ENCODE results near the gene CEP85. TPM values are rescaled to one million over a fixed set of nuclear protein-coding genes. Genes with fewer than 3 reads are reported as not detected.

Gene CEP85
- total and polyA plus RNA-seq, 10 of the 15 experiments (the other 5 are each of a cell fraction or from before 2014, with no cell fraction given): 8.4 to 26.8 (median 21.5) TPM

DNA sequence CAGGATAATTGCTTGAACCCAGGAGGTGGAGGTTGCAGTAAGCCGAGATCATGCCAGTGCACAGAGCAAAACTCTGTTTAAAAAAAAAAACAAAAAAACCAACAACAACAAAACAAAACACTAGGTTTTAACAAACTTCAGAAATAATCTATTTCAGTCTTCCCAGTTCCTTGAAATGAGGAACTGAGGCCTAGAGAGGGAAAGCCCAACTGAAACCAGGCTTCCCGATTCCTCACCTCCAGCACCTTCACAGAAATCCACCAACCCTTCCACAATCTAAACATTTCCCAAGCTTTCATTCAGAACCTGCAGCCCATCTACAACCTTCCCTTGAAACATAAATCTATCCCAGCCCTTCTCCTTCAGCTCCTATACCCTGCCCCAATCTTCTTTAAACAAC is 83.1 kb downstream of the CEP85 start:
- ChIA-PET POLR2A (interaction anchor here (0.6 to 10.6 kb wide), 5 partner anchors 10 to 204 kb away, joined by 4 to 253 read pairs (median 31); partner anchors contain the start of genes SH3BGRL3 and UBXN11), CTCF (interaction anchor here (1.0 to 11.6 kb wide), 7 partner anchors 8 to 153 kb away, joined by 3 to 879 read pairs (median 3); partner anchors contain the start of genes CEP85 and SH3BGRL3), RAD21 (ENCODE audit: unreplicated experiment) (interaction anchor here (2.0 to 10.4 kb wide), 6 partner anchors 9 to 147 kb away, joined by 8 to 477 read pairs (median 26); partner anchors contain the start of genes CEP85, SH3BGRL3, UBXN11 and ZNF593), SMC1A (ENCODE audit: uncharacterized antibody, unreplicated experiment) (interaction anchor here (1.5 to 14.9 kb wide), 4 partner anchors 10 to 147 kb away, joined by 4 to 474 read pairs (median 80); partner anchors contain the start of genes SH3BGRL3, UBXN11 and ZNF593)
- peak overlapping the region; percentile 57 for H3K4me2 ChIP-seq (ENCODE audit: control insufficient read depth, insufficient read depth)
- peaks cover 23% of the 10 kb centered on the region for H3K79me2 ChIP-seq (ENCODE audit: control insufficient read depth, insufficient read depth, low read length)
- peaks cover 59% of the 10 kb centered on the region for H3K4me1 ChIP-seq (ENCODE audit: control insufficient read depth, insufficient read depth, low read length)
- ATAC-seq (no peak), FAIRE-seq (no peak), DNase-seq (ENCODE audit: low read depth, low spot score) (no peak)
- 0% methylated on average over 2 of the region's 2 CpGs for WGBS (ENCODE audit: insufficient coverage, insufficient replicate concordance, low lambda C conversion rate, missing lambda C conversion rate)
- intact Hi-C loops (cut with micrococcal nuclease; ENCODE audit: unreplicated experiment): loop anchor here (5.0 kb wide), 2 partner anchors 80 to 210 kb away; no protein-coding TSS in a partner anchor
- H3K27me3 ChIP-seq (replicated peaks in 1 of 2; ENCODE audit: control insufficient read depth in 2 of 2, insufficient read depth in 2 of 2, low read length in 1 of 2): no peaks in the 10 kb centered on the region
- BruUV-seq (replicated peaks): no TSS peak
- no peaks in the 10 kb centered on the region for H4K20me1 ChIP-seq (ENCODE audit: control insufficient read depth, insufficient read depth)
- H3K4me3 ChIP-seq: peak overlapping the region; percentile 96
- peak overlapping the region; percentile 89 for H3K27ac ChIP-seq (ENCODE audit: control insufficient read depth, insufficient read depth)
- no peaks in the 10 kb centered on the region for H3K9me3 ChIP-seq (replicated peaks; ENCODE audit: control insufficient read depth, insufficient read depth, low read length)
- no peaks in the 10 kb centered on the region; a peak in 1 of 4 replicates for H3K36me3 ChIP-seq (ENCODE audit: control insufficient read depth in 2 of 2, insufficient read depth in 2 of 2, low read length in 1 of 2)
- H2AFZ ChIP-seq (ENCODE audit: control insufficient read depth, low read depth, low read length): no peak overlapping the region; the same call in 1 of the 2 replicates
- in situ Hi-C loops (cut with MboI): no loop called here
- peak overlapping the region; percentile 57 for H3K9ac ChIP-seq (ENCODE audit: control insufficient read depth, insufficient read depth, low read length)
- TF ChIP-seq TCF12 (IDR thresholded peaks at IDR 0.05; ENCODE audit: low read depth, low read length) (no peak), MEF2A (IDR thresholded peaks at IDR 0.05; ENCODE audit: insufficient read depth, low read depth, low read length) (peak; percentile 53; the same call in 1 of the 2 replicates), IKZF2 (IDR thresholded peaks at IDR 0.05) (peak; percentile 43 to 48; a peak in 3 of 4 replicates), BCL11A (IDR thresholded peaks at IDR 0.05; ENCODE audit: low read depth, low read length) (no peak), EED (IDR thresholded peaks at IDR 0.05; ENCODE audit: low read depth) (0 out of 2 replicates have a peak, but pooled peaks have one; percentile 29), MEF2B (IDR thresholded peaks at IDR 0.05; ENCODE audit: partially characterized antibody, poor library complexity, severe bottlenecking) (peak; percentile 21), NFIC (IDR thresholded peaks at IDR 0.05; ENCODE audit: low read depth, low read length) (no peak), SPI1 (IDR thresholded peaks at IDR 0.05; ENCODE audit: borderline replicate concordance, insufficient read depth, low read depth, low read length) (peak; percentile 86; the same call in 1 of the 2 replicates), ZBED1 (IDR thresholded peaks at IDR 0.05; ENCODE audit: borderline replicate concordance) (no peak), SUPT20H (IDR thresholded peaks at IDR 0.05; ENCODE audit: borderline replicate concordance, control insufficient read depth, low read depth, low read length) (no peak), MXI1 (IDR thresholded peaks at IDR 0.05; ENCODE audit: low read depth, low read length) (no peak), IRF4 (IDR thresholded peaks at IDR 0.05; ENCODE audit: low read depth, low read length) (peak; percentile 56; the same call in 1 of the 2 replicates)
- TF ChIP-seq, protein P1, sequence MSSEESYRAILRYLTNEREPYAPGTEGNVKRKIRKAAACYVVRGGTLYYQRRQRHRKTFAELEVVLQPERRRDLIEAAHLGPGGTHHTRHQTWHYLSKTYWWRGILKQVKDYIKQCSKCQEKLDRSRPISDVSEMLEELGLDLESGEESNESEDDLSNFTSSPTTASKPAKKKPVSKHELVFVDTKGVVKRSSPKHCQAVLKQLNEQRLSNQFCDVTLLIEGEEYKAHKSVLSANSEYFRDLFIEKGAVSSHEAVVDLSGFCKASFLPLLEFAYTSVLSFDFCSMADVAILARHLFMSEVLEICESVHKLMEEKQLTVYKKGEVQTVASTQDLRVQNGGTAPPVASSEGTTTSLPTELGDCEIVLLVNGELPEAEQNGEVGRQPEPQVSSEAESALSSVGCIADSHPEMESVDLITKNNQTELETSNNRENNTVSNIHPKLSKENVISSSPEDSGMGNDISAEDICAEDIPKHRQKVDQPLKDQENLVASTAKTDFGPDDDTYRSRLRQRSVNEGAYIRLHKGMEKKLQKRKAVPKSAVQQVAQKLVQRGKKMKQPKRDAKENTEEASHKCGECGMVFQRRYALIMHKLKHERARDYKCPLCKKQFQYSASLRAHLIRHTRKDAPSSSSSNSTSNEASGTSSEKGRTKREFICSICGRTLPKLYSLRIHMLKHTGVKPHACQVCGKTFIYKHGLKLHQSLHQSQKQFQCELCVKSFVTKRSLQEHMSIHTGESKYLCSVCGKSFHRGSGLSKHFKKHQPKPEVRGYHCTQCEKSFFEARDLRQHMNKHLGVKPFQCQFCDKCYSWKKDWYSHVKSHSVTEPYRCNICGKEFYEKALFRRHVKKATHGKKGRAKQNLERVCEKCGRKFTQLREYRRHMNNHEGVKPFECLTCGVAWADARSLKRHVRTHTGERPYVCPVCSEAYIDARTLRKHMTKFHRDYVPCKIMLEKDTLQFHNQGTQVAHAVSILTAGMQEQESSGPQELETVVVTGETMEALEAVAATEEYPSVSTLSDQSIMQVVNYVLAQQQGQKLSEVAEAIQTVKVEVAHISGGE (CRISPR knock-in tag; IDR thresholded peaks at IDR 0.05): no peak
- TF ChIP-seq, protein P2, sequence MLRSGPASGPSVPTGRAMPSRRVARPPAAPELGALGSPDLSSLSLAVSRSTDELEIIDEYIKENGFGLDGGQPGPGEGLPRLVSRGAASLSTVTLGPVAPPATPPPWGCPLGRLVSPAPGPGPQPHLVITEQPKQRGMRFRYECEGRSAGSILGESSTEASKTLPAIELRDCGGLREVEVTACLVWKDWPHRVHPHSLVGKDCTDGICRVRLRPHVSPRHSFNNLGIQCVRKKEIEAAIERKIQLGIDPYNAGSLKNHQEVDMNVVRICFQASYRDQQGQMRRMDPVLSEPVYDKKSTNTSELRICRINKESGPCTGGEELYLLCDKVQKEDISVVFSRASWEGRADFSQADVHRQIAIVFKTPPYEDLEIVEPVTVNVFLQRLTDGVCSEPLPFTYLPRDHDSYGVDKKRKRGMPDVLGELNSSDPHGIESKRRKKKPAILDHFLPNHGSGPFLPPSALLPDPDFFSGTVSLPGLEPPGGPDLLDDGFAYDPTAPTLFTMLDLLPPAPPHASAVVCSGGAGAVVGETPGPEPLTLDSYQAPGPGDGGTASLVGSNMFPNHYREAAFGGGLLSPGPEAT (IDR thresholded peaks at IDR 0.05; ENCODE audit: low read depth): peak; percentile 25
- TF ChIP-seq, protein P3, sequence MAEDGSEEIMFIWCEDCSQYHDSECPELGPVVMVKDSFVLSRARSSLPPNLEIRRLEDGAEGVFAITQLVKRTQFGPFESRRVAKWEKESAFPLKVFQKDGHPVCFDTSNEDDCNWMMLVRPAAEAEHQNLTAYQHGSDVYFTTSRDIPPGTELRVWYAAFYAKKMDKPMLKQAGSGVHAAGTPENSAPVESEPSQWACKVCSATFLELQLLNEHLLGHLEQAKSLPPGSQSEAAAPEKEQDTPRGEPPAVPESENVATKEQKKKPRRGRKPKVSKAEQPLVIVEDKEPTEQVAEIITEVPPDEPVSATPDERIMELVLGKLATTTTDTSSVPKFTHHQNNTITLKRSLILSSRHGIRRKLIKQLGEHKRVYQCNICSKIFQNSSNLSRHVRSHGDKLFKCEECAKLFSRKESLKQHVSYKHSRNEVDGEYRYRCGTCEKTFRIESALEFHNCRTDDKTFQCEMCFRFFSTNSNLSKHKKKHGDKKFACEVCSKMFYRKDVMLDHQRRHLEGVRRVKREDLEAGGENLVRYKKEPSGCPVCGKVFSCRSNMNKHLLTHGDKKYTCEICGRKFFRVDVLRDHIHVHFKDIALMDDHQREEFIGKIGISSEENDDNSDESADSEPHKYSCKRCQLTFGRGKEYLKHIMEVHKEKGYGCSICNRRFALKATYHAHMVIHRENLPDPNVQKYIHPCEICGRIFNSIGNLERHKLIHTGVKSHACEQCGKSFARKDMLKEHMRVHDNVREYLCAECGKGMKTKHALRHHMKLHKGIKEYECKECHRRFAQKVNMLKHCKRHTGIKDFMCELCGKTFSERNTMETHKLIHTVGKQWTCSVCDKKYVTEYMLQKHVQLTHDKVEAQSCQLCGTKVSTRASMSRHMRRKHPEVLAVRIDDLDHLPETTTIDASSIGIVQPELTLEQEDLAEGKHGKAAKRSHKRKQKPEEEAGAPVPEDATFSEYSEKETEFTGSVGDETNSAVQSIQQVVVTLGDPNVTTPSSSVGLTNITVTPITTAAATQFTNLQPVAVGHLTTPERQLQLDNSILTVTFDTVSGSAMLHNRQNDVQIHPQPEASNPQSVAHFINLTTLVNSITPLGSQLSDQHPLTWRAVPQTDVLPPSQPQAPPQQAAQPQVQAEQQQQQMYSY (CRISPR knock-in tag; IDR thresholded peaks at IDR 0.05): no peak
